ENCODE measurements around the gene GPM6B.

GPM6B gene

DNA sequence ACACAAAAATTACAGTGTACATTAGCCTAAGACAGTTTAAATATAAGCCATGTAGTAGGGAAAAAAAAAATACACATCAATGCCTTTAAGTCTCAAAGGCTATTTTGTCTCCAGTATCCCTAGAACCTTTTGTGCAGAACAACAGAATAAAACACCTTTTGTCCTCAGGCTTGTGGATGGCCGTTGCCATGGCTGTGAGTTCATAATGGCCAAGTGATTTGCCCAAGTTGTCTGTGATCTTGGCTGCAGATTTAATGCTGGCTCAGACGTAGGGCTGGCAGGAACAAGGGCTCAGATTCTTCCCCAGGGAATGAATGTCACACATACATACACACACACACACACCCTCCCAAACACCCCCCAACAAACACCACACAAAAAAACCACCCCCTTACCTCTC lies 25.3 kb downstream of the GPM6B start:
- Histone ChIP-seq H3K9me3 (ENCODE audit: insufficient read depth, low read depth, low read length) (no peaks in the 10 kb centered on the region), H2BK120ac (ENCODE audit: insufficient read depth, low read length, poor library complexity) (no peak overlapping the region), H2BK12ac (ENCODE audit: low read length) (no peak overlapping the region), H3K9ac (ENCODE audit: low read length) (no peak overlapping the region), H2AFZ (ENCODE audit: insufficient read depth, low read length, poor library complexity) (no peak overlapping the region), H3K4me2 (ENCODE audit: low read length) (no peak overlapping the region), H3K79me1 (ENCODE audit: low read length) (no peaks in the 10 kb centered on the region), H4K12ac (ENCODE audit: low read depth, low read length) (no peak overlapping the region), H3K27ac (ENCODE audit: low read depth, low read length) (no peak overlapping the region), H4K8ac (ENCODE audit: low read depth, low read length) (no peak overlapping the region), H2BK5ac (ENCODE audit: low read depth, low read length, poor library complexity) (no peak overlapping the region), H2AK5ac (ENCODE audit: low read length) (no peak overlapping the region), H3K14ac (ENCODE audit: low read length) (no peak overlapping the region), H3K18ac (ENCODE audit: low read length) (no peak overlapping the region), H3K4me3 (ENCODE audit: low read depth, low read length) (no peak overlapping the region), H3K23ac (ENCODE audit: low read length) (no peak overlapping the region), H3K4me1 (ENCODE audit: control insufficient read depth in 1 of 2, insufficient read depth in 2 of 2, low read length in 2 of 2) (peaks cover 0 to 6% of the 10 kb centered on the region in 2 experiments), H3K79me2 (ENCODE audit: control insufficient read depth, insufficient read depth, low read length, poor library complexity) (no peaks in the 10 kb centered on the region), H3K36me3 (ENCODE audit: control insufficient read depth in 1 of 2, insufficient read depth in 2 of 2, low read length in 2 of 2) (no peaks in the 10 kb centered on the region), H3K27me3 (ENCODE audit: insufficient read depth, low read length) (no peaks in the 10 kb centered on the region), H4K91ac (ENCODE audit: low read depth, low read length) (no peak overlapping the region), H3K4ac (ENCODE audit: low read depth, low read length) (no peak overlapping the region)
- WGBS (ENCODE audit: extremely low coverage, insufficient coverage, insufficient read length) = no CpG with 5 or more reads among the region's 2 CpGs
- no peak for DNase-seq

DNA sequence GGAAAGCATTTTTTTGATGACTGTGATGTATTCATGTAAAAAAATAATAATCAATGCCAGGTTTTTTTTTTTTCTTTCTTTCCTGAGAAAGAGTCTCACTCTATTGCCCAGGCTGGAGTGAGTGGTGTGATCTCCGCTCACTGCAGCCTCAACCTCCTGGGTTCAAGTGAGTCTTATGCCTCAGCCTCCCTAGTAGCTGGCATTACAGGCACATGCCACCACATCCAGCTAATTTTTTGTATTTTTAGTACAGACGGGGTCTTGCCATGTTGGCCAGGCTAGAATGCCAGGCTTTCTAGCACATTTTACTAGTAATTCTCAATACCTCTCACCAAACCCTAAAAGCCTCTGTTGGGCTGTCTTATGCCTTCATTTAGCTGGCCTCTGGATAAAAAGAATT lies 25.7 kb downstream of the GPM6B start:
- no peak overlapping the region for H3K27ac ChIP-seq (ENCODE audit: low read depth, low read length)
- H3K79me1 ChIP-seq (ENCODE audit: low read length) = no peaks in the 10 kb centered on the region
- H3K4me2 ChIP-seq (ENCODE audit: low read length) = no peak overlapping the region
- no peak overlapping the region for H3K18ac ChIP-seq (ENCODE audit: low read length)
- H3K23ac ChIP-seq (ENCODE audit: low read length) = no peak overlapping the region
- no peak overlapping the region for H2BK5ac ChIP-seq (ENCODE audit: low read depth, low read length, poor library complexity)
- no peaks in the 10 kb centered on the region for H3K9me3 ChIP-seq (ENCODE audit: insufficient read depth, low read depth, low read length)
- H3K79me2 ChIP-seq (ENCODE audit: control insufficient read depth, insufficient read depth, low read length, poor library complexity) = no peaks in the 10 kb centered on the region
- H3K9ac ChIP-seq (ENCODE audit: low read length) = no peak overlapping the region
- H3K14ac ChIP-seq (ENCODE audit: low read length) = no peak overlapping the region
- no peak overlapping the region for H2BK12ac ChIP-seq (ENCODE audit: low read length)
- H2AFZ ChIP-seq (ENCODE audit: insufficient read depth, low read length, poor library complexity) = no peak overlapping the region
- no peaks in the 10 kb centered on the region for H3K27me3 ChIP-seq (ENCODE audit: insufficient read depth, low read length)
- H4K12ac ChIP-seq (ENCODE audit: low read depth, low read length) = no peak overlapping the region
- no peak overlapping the region for H4K8ac ChIP-seq (ENCODE audit: low read depth, low read length)
- no peak overlapping the region for H4K91ac ChIP-seq (ENCODE audit: low read depth, low read length)
- WGBS (ENCODE audit: extremely low coverage, insufficient coverage, insufficient read length) = no CpG with 5 or more reads among the region's 2 CpGs
- no peaks in the 10 kb centered on the region for H3K36me3 ChIP-seq (ENCODE audit: control insufficient read depth in 1 of 2, insufficient read depth in 2 of 2, low read length in 2 of 2)
- H3K4me1 ChIP-seq (ENCODE audit: control insufficient read depth in 1 of 2, insufficient read depth in 2 of 2, low read length in 2 of 2) = peaks cover 0 to 7% of the 10 kb centered on the region in 2 experiments
- H3K4ac ChIP-seq (ENCODE audit: low read depth, low read length) = no peak overlapping the region
- H3K4me3 ChIP-seq (ENCODE audit: low read depth, low read length) = no peak overlapping the region
- no peak overlapping the region for H2BK120ac ChIP-seq (ENCODE audit: insufficient read depth, low read length, poor library complexity)
- no peak overlapping the region for H2AK5ac ChIP-seq (ENCODE audit: low read length)
- DNase-seq = no peak

DNA sequence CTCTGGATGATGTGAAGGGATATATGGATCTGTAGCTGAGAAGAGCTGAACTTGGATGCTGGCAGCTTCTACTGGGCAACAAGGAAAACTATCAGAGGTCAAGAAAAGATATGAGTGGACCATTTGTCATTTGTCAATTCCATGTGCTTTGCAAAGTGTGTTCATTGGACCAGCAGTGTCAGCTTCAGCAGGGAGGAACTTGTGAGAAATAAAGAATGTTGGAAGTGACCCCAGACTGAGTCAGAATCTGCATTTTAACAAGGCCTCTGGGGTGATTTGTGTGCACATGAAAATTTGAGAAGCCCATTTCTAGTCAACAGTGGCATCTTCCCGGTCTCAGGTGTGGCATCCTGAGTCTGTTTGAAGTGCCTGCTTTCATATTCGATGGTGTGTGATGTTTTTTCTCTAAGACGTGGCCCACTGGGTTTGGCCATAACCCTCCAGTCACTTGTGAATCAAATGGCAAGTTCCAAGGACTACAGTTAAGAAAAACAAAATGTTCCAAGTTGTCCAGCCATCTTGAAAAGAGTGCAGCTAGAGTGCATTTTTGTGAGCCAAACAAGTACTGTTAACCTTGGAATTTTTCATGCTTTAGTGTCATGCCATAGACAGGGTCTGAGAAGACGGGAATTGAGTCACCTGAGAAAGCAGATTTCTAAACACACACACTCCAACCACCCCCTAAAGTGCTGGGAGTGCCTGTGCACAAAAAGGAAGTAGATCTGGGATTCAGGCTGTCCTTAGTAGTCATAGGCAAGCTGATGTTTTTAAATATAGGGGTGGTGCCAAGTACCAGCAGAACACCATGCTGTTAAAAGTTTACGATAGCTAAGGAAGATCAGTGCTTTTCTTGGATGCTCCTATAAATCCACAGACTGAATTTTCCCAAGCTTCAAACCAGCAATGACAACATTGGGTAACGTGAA lies 26.4 kb downstream of the GPM6B start:
- no CpG with 5 or more reads among the region's 6 CpGs for WGBS (ENCODE audit: extremely low coverage, insufficient coverage, insufficient read length)
- Histone ChIP-seq H3K4me1 (ENCODE audit: control insufficient read depth in 1 of 2, insufficient read depth in 2 of 2, low read length in 2 of 2) (peaks cover 1 to 12% of the 10 kb centered on the region in 2 experiments), H3K9me3 (ENCODE audit: insufficient read depth, low read depth, low read length) (no peaks in the 10 kb centered on the region)

DNA sequence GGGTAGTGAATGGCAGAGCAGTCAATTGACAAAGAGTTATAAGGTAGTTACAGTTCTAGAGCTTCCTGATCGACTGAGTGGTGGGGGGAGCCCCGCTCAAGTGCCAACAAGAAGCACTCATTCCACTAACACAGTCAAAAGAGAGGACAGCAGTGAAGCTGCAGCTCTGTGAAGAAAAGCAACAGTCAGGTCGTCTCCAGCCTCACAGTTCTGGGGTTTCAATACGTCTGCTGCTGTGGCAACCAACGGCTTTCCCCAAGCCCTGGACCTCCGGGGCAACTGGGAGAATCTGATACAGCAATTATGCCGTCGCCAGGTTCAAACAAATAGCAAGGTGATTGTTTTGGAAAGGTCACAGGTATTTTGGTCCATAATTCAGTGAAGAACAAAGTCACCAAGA lies 30.8 kb downstream of the GPM6B start:
- H3K36me3 ChIP-seq (ENCODE audit: control insufficient read depth in 1 of 2, insufficient read depth in 2 of 2, low read length in 2 of 2) = no peaks in the 10 kb centered on the region
- H3K14ac ChIP-seq (ENCODE audit: low read length) = no peak overlapping the region
- no CpG with 5 or more reads among the region's 8 CpGs for WGBS (ENCODE audit: extremely low coverage, insufficient coverage, insufficient read length)
- H3K79me2 ChIP-seq (ENCODE audit: control insufficient read depth, insufficient read depth, low read length, poor library complexity) = no peaks in the 10 kb centered on the region
- H3K9ac ChIP-seq (ENCODE audit: low read length) = no peak overlapping the region
- H3K23ac ChIP-seq (ENCODE audit: low read length) = no peak overlapping the region
- H3K27ac ChIP-seq (ENCODE audit: low read depth, low read length) = peak overlapping the region; percentile 76
- no peak overlapping the region for H3K18ac ChIP-seq (ENCODE audit: low read length)
- peak overlapping the region; percentile 88 for H4K91ac ChIP-seq (ENCODE audit: low read depth, low read length)
- H3K27me3 ChIP-seq (ENCODE audit: insufficient read depth, low read length) = no peaks in the 10 kb centered on the region
- no peak overlapping the region for H4K12ac ChIP-seq (ENCODE audit: low read depth, low read length)
- H2AFZ ChIP-seq (ENCODE audit: insufficient read depth, low read length, poor library complexity) = no peak overlapping the region
- no peaks in the 10 kb centered on the region for H3K9me3 ChIP-seq (ENCODE audit: insufficient read depth, low read depth, low read length)
- no peak overlapping the region for H3K4ac ChIP-seq (ENCODE audit: low read depth, low read length)
- H3K79me1 ChIP-seq (ENCODE audit: low read length) = peaks cover 3% of the 10 kb centered on the region
- DNase-seq = no peak
- H2BK120ac ChIP-seq (ENCODE audit: insufficient read depth, low read length, poor library complexity) = no peak overlapping the region
- H4K8ac ChIP-seq (ENCODE audit: low read depth, low read length) = no peak overlapping the region
- H2BK12ac ChIP-seq (ENCODE audit: low read length) = no peak overlapping the region
- peak overlapping the region; percentile 18 for H3K4me2 ChIP-seq (ENCODE audit: low read length)
- no peak overlapping the region for H3K4me3 ChIP-seq (ENCODE audit: low read depth, low read length)
- H3K4me1 ChIP-seq (ENCODE audit: control insufficient read depth in 1 of 2, insufficient read depth in 2 of 2, low read length in 2 of 2) = peaks cover 6 to 16% of the 10 kb centered on the region in 2 experiments
- H2AK5ac ChIP-seq (ENCODE audit: low read length) = no peak overlapping the region
- peak overlapping the region; percentile 21 for H2BK5ac ChIP-seq (ENCODE audit: low read depth, low read length, poor library complexity)

More for the DNA sequence above, 26.4 kb downstream of the GPM6B start:
- Histone ChIP-seq H3K79me2 (ENCODE audit: control insufficient read depth, insufficient read depth, low read length, poor library complexity) (no peaks in the 10 kb centered on the region), H4K12ac (ENCODE audit: low read depth, low read length) (no peak overlapping the region), H3K9ac (ENCODE audit: low read length) (no peak overlapping the region), H2AK5ac (ENCODE audit: low read length) (no peak overlapping the region), H3K79me1 (ENCODE audit: low read length) (peaks cover 1% of the 10 kb centered on the region), H2AFZ (ENCODE audit: insufficient read depth, low read length, poor library complexity) (no peak overlapping the region), H2BK5ac (ENCODE audit: low read depth, low read length, poor library complexity) (no peak overlapping the region), H3K23ac (ENCODE audit: low read length) (no peak overlapping the region), H3K27me3 (ENCODE audit: insufficient read depth, low read length) (no peaks in the 10 kb centered on the region), H4K8ac (ENCODE audit: low read depth, low read length) (no peak overlapping the region), H2BK12ac (ENCODE audit: low read length) (no peak overlapping the region), H4K91ac (ENCODE audit: low read depth, low read length) (no peak overlapping the region), H3K4me2 (ENCODE audit: low read length) (no peak overlapping the region), H3K4me3 (ENCODE audit: low read depth, low read length) (no peak overlapping the region), H3K36me3 (ENCODE audit: control insufficient read depth in 1 of 2, insufficient read depth in 2 of 2, low read length in 2 of 2) (no peaks in the 10 kb centered on the region), H3K27ac (ENCODE audit: low read depth, low read length) (no peak overlapping the region), H3K18ac (ENCODE audit: low read length) (no peak overlapping the region), H3K4ac (ENCODE audit: low read depth, low read length) (no peak overlapping the region), H3K14ac (ENCODE audit: low read length) (no peak overlapping the region), H2BK120ac (ENCODE audit: insufficient read depth, low read length, poor library complexity) (no peak overlapping the region)
- no peak for DNase-seq
